ENCODE measurements around the gene CARNS1. TPM values are rescaled to one million over a fixed set of nuclear protein-coding genes. Genes with fewer than 3 reads are reported as not detected.

Gene CARNS1
- total and polyA plus RNA-seq, 10 of the 15 experiments (the other 5 are each of a cell fraction or from before 2014, with no cell fraction given) = 0.02 to 0.14 (median 0.10) TPM; not detected in 3

GRCh38 chr11:67470337-67471002, 55.0 kb downstream of the CARNS1 start:
- in situ Hi-C loops (cut with MboI) (no loop called here), intact Hi-C loops (cut with micrococcal nuclease; ENCODE audit: unreplicated experiment) (no loop called here)
- Histone ChIP-seq H3K4me1 (ENCODE audit: control insufficient read depth, insufficient read depth, low read length) (peaks cover 25% of the 10 kb centered on the region), H3K36me3 (ENCODE audit: control insufficient read depth in 2 of 2, insufficient read depth in 2 of 2, low read length in 1 of 2) (no peaks in the 10 kb centered on the region), H3K27ac (ENCODE audit: control insufficient read depth, insufficient read depth) (no peak overlapping the region; the same call in 1 of the 2 replicates), H3K9ac (ENCODE audit: control insufficient read depth, insufficient read depth, low read length) (no peak overlapping the region; the same call in 1 of the 2 replicates), H3K9me3 (replicated peaks; ENCODE audit: control insufficient read depth, insufficient read depth, low read length) (no peaks in the 10 kb centered on the region), H4K20me1 (ENCODE audit: control insufficient read depth, insufficient read depth) (no peaks in the 10 kb centered on the region), H3K4me3 (no peak overlapping the region), H3K79me2 (ENCODE audit: control insufficient read depth, insufficient read depth, low read length) (peaks cover 7% of the 10 kb centered on the region), H3K4me2 (ENCODE audit: control insufficient read depth, insufficient read depth) (peak overlapping the region; percentile 51), H2AFZ (ENCODE audit: control insufficient read depth, low read depth, low read length) (peak overlapping the region; percentile 68), H3K27me3 (replicated peaks in 1 of 2; ENCODE audit: control insufficient read depth in 2 of 2, insufficient read depth in 2 of 2, low read length in 1 of 2) (no peaks in the 10 kb centered on the region)
- CTCF ChIA-PET = interaction anchor here (0.9 to 3.2 kb wide), 7 partner anchors 15 to 121 kb away, joined by 3 to 15 read pairs (median 4); partner anchors contain the start of genes PPP1CA and PTPRCAP
- POLR2A ChIA-PET = interaction anchor here (0.7 to 8.1 kb wide), 7 partner anchors 10 to 67 kb away, joined by 3 to 78 read pairs (median 22); partner anchors contain the start of genes AIP, PPP1CA, PTPRCAP and RPS6KB2
- BruUV-seq (replicated peaks) = no TSS peak
- ATAC-seq (no peak), DNase-seq (ENCODE audit: low read depth, low spot score) (no peak), FAIRE-seq (peak; percentile 41)
- TF ChIP-seq ZNF24 (IDR thresholded peaks at IDR 0.05) (peak; percentile 84; the same call in 1 of the 2 replicates), BCL11A (IDR thresholded peaks at IDR 0.05; ENCODE audit: low read depth, low read length) (no peak), SUPT20H (IDR thresholded peaks at IDR 0.05; ENCODE audit: borderline replicate concordance, control insufficient read depth, low read depth, low read length) (no peak), ESRRA (IDR thresholded peaks at IDR 0.05; ENCODE audit: low read length) (no peak), TCF7 (IDR thresholded peaks at IDR 0.05; ENCODE audit: borderline replicate concordance) (no peak), RUNX3 (IDR thresholded peaks at IDR 0.05; ENCODE audit: low read length) (peak; percentile 31; the same call in 1 of the 2 replicates), PBX3 (IDR thresholded peaks at IDR 0.05; ENCODE audit: insufficient replicate concordance, low read depth, low read length) (no peak), JUNB (IDR thresholded peaks at IDR 0.05) (0 out of 2 replicates have a peak, but pooled peaks have one; percentile 45), ZBTB4 (CRISPR knock-in tag; IDR thresholded peaks at IDR 0.05) (no peak), SMAD1 (IDR thresholded peaks at IDR 0.05; ENCODE audit: low read depth, partially characterized antibody) (no peak), SIX5 (IDR thresholded peaks at IDR 0.05; ENCODE audit: low read depth, low read length, severe bottlenecking) (no peak), SPI1 (IDR thresholded peaks at IDR 0.05; ENCODE audit: borderline replicate concordance, insufficient read depth, low read depth, low read length) (peak; percentile 44; the same call in 1 of the 2 replicates)
- RAD21 ChIA-PET (ENCODE audit: unreplicated experiment) = interaction anchor here (1.0 to 5.4 kb wide), 7 partner anchors 15 to 78 kb away, joined by 3 to 53 read pairs (median 4); partner anchors contain the start of genes AIP, PITPNM1, PPP1CA and PTPRCAP
- SMC1A ChIA-PET (ENCODE audit: uncharacterized antibody, unreplicated experiment) = interaction anchor here (1.1 to 4.1 kb wide), 5 partner anchors 14 to 89 kb away, joined by 3 to 35 read pairs (median 10); partner anchors contain the start of genes AIP and PPP1CA
- WGBS (ENCODE audit: insufficient coverage, insufficient replicate concordance, low lambda C conversion rate, missing lambda C conversion rate) = 28% methylated on average over 8 of the region's 8 CpGs
